Anterior cingulate cortex (tissue), 58 donors: ENCODE measurements around the gene LYPD1.

Source experiments
- DNase-seq, 58 donors: peaks; one replicate each; lab custom pipeline; 2025; lab: John Stamatoyannopoulos, UW

LYPD1 gene

DNA sequence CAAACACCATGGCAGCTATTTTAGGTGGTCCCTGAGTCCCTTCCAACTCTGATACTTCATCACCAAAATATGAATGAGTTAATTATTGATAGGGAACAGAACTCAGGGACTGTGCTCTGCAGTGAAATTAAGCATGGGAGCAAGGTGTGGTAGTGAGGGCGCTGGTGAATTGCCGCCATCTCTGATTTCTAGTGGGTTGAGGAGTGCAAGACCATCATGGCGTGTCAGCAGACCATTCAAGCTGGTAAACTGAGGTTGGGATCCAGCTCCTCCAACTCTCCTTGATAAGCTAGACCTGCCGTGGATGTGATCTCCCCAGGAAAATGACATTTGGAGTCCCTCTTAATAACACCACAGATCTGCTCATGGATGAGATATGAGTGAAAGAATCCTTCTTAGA is 70.4 kb downstream of the LYPD1 start:
- DNase-seq, result no peak

DNA sequence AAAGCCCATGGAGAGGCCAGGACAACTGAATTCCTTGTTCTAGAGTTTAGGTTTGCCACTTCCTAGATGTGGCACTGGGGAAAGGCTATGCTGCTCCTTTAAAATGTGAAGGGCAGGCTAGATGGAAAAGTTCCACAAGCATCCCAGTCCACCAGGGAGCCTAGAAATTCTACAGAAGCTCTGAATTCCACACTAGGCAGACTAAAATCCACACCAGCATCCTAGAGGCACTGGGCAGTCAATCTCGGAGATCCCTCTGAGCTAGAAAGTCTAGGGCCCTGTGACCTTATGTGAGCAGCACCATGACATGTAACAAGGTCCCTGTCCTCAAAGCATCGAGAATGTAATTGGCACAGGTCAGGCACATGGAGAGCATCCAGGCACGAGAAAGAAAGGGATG is 71.5 kb downstream of the LYPD1 start:
- no peak for DNase-seq

DNA sequence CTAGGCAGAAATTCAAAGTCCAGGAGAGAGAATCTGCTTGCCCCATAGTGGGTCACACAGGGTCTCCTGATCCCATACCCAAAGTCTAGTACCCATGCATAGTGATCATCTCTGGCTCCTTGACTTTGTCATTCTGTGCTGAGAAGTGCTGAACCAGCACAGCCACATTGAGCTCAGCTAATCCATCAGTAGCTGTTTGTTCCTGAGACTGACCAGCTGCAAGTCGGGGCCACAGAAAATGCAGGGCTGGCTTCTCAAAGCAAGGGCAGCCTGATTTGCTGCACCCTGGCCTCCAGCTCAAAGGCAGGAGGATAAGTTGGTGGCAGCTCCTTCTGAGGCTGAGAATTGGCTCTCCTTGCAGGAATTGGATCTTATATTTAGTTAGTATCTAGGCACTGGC is 72.2 kb downstream of the LYPD1 start:
- DNase-seq, result no peak

DNA sequence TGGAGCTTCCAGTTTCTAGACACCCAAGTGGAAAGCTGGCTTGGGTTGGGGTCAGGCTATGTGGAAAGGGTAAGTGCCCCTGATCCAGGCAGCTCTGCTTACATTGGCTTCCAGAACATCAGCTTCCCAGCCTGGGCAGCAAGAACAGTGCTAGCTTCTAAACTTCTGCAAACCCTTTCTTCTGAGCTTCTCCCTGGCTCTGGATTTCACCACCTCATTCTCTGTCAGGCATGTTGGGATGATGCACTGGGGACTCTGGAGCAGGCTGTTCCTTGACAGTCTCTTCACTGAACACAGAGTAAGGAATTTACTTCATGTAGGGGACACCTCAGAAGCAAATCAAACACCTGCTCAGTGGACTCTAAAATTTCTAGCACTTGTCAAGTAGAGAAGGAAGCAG is 72.8 kb downstream of the LYPD1 start:
- DNase-seq, result no peak

DNA sequence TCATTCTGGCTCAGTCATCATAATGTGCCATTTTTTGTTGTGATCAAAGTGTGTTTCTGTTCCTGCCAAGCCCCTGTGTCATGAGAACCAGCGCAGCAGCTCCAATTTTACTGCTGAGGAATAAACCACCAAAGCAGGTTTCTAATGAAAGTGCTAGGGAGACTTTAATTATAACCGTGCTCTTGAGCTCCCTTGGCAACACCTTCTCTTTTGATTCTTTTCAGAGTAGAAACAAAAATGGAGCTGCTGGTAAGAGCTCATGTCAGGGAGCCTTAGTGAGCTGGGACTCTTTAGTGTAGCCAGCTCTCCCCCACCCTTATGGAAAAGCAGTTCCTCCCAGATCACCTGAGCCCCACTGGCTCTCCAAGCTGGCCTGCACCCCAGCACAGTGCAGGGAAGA is 74.3 kb downstream of the LYPD1 start:
- no peak for DNase-seq

DNA sequence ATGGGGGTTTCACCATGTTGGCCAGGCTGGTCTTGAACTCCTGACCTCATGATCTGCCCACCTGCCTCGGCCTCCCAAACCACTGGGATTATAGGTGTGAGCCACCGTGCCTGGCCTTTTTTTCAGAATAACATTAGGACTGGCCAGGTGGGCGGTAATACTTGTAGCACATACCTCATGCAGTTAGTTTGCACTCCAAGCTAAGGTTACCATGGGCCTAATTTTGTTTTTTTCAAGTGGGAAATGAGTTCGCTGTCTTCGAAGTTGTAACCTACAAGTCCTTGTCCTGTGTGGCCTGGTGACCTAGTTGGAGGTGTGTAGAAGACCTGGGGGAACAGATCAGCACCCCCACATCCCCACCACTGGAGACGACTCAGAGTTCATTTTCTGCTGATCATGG is 74.8 kb downstream of the LYPD1 start:
- no peak for DNase-seq
